Stomach (tissue), 9 donors: ENCODE measurements around the gene DGAT2. TPM values are rescaled to one million over a fixed set of nuclear protein-coding genes. Genes with fewer than 3 reads are reported as not detected.
"Not testable (repeated sequence)": the region's sequence is repeated elsewhere in the genome, so short reads cannot be mapped to it uniquely, and the experiment has no call there.

Source experiments
- DNase-seq, 2 donors: peaks; one replicate each; pipeline versions ENCODE4 v3.0.0 to v3.0.0-alpha.2; 2013 to 2019
- H3K27ac ChIP-seq, 5 donors: fragments of 200-600 bp in 4 of 5; sonication (generic) in 4 of 5; one replicate each; pipeline ENCODE4 v1.5.1; 2013 to 2019; ENCODE audit warnings: mild to moderate bottlenecking in 1 of 5, moderate library complexity in 1 of 5
- H3K27me3 ChIP-seq, 3 donors: fragments of 200-600 bp; sonication (generic); one replicate each; pipeline ENCODE4 v1.5.1; 2017 to 2019; ENCODE audit warnings: mixed run types in 1 of 3
- H3K36me3 ChIP-seq, 4 donors: fragments of 200-600 bp; sonication (generic); 1 replicate in 3 of 4; 2 replicates in 1 of 4; pipeline ENCODE4 v1.5.1; 2016 to 2019
- H3K4me1 ChIP-seq, 4 donors: fragments of 200-600 bp; sonication (generic); one replicate each; pipeline ENCODE4 v1.5.1; 2016 to 2019
- H3K4me3 ChIP-seq, 4 donors: fragments of 200-600 bp; sonication (generic) in 3 of 4; one replicate each; pipeline ENCODE4 v1.5.1; 2016 to 2019; ENCODE audit warnings: mild to moderate bottlenecking in 1 of 4
- H3K9me3 ChIP-seq, 4 donors: fragments of 200-600 bp; sonication (generic); one replicate each; pipeline ENCODE4 v1.5.1; 2016 to 2019
- EP300 ChIP-seq: sonication (generic); formaldehyde crosslinking; IDR thresholded peaks from one replicate; pipeline ENCODE4 v1.6.1; 2017; ENCODE audit warnings: antibody characterized with exemption
- POLR2A ChIP-seq, 4 donors: fragments of 450-650 bp; IDR thresholded peaks; one replicate each; pipeline ENCODE4 v1.6.1; 2016; ENCODE audit warnings: antibody characterized with exemption in 4 of 4, control low read depth in 2 of 4, mild to moderate bottlenecking in 1 of 4, moderate library complexity in 1 of 4
- POLR2AphosphoS5 ChIP-seq, 3 donors: sonication (generic); formaldehyde crosslinking; IDR thresholded peaks; one replicate each; pipeline ENCODE4 v1.6.1; 2016; ENCODE audit warnings: antibody characterized with exemption in 3 of 3
- WGBS, 5 donors: extraction: QIAGEN DNeasy Blood & Tissue Kit in 3 of 5; methylation state at CpG; one replicate each; pipeline versions ENCODE4 v1.1.5 to v1.1.7; 2013 to 2018; 5-methylcytosine and 5-hydroxymethylcytosine counted together
- intact Hi-C: fragments of 100-400 bp; cut with DNase I; formaldehyde crosslinking; loops from one replicate; pipeline ENCODE4 v1.15.1; 2023; ENCODE audit warnings: low total_unique reads
- polyA plus RNA-seq, 3 donors: library from polyadenylated mRNA; stranded (reverse); fragments of 200-250 nt; gene quantifications; one replicate each; pipeline ENCODE4 v1.2.3, GENCODE V29; 2013
- total RNA-seq, 5 donors: library from RNA; depleted of rRNA; stranded (reverse); fragments of >200 nt; gene quantifications; one replicate each; pipeline versions ENCODE4 v1.1.0 to v1.2.3, GENCODE V29; 2014 to 2016
- TF ChIP-seq, protein P1 (sequence below), 7 experiments: fragments of 450-650 bp in 4 of 7; fragments of 200-600 bp in 3 of 7; sonication (generic) in 3 of 7; IDR thresholded peaks; one replicate each; pipeline ENCODE4 v1.5.1; 2016 to 2019; ENCODE audit warnings: antibody characterized with exemption in 7 of 7, control low read depth in 2 of 7, mild to moderate bottlenecking in 1 of 7
- donor health status: healthy with polysubstance abuse.
- donor health status: Bipolar disorder and iron deficiency.
- donor health status: healthy.

Gene DGAT2
- total and polyA plus RNA-seq, 8 donors: 0.45 to 16.1 (median 3.7) TPM; not detected in 2

DNA sequence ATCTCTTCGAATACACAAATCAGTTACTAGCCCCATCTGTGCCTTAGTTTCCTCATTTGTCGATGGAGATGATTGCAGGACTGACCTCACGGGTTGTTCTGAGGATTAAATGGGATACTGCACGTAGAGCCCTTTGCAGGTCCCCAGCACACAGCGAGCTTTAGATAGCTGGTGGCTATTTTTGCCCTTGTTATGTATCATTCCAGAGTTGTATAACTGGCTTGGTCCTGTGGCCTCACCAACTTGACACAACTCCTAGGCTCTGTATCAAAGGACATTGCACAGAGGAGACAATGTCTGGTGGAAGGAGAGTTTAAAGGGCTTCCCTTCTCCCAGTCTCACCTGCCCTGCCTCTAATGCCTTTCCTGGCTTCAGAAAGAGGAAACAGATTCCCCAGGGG lies 22.8 kb upstream of the DGAT2 start:
- no peak overlapping the region for H3K4me3 ChIP-seq
- WGBS, 5 donors: 69 to 88% (median 86%) methylated on average over 5 of the region's 5 CpGs
- H3K27ac ChIP-seq: no peak overlapping the region
- no peaks in the 10 kb centered on the region for H3K4me1 ChIP-seq
- intact Hi-C loops: no loop called here
- H3K9me3 ChIP-seq: no peaks in the 10 kb centered on the region
- no peak for DNase-seq
- no peaks in the 10 kb centered on the region for H3K36me3 ChIP-seq
- TF ChIP-seq, protein P1, sequence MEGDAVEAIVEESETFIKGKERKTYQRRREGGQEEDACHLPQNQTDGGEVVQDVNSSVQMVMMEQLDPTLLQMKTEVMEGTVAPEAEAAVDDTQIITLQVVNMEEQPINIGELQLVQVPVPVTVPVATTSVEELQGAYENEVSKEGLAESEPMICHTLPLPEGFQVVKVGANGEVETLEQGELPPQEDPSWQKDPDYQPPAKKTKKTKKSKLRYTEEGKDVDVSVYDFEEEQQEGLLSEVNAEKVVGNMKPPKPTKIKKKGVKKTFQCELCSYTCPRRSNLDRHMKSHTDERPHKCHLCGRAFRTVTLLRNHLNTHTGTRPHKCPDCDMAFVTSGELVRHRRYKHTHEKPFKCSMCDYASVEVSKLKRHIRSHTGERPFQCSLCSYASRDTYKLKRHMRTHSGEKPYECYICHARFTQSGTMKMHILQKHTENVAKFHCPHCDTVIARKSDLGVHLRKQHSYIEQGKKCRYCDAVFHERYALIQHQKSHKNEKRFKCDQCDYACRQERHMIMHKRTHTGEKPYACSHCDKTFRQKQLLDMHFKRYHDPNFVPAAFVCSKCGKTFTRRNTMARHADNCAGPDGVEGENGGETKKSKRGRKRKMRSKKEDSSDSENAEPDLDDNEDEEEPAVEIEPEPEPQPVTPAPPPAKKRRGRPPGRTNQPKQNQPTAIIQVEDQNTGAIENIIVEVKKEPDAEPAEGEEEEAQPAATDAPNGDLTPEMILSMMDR (IDR thresholded peaks at IDR 0.05): no peak
- TF ChIP-seq POLR2AphosphoS5 (IDR thresholded peaks at IDR 0.05): no peak
- no peak for TF ChIP-seq POLR2A (IDR thresholded peaks at IDR 0.05)
- no peak for TF ChIP-seq EP300
- H3K27me3 ChIP-seq: no peaks in the 10 kb centered on the region

DNA sequence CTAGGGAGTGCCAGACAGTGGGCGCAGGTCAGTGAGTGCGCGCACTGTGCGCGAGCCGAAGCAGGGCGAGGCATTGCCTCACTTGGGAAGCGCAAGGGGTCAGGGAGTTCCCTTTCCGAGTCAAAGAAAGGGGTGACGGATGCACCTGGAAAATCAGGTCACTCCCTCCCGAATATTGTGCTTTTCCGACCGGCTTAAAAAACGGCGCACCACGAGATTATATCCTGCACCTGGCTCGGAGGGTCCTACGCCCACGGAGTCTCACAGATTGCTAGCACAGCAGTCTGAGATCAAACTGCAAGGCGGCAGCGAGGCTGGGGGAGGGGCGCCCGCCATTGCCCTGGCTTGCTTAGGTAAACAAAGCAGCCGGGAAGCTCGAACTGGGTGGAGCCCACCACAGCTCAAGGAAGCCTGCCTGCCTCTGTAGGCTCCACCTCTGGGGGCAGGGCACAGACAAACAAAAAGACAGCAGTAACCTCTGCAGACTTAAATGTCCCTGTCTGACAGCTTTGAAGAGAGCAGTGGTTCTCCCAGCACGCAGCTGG lies 19.8 kb upstream of the DGAT2 start:
- H3K4me1 ChIP-seq, H3K4me3 ChIP-seq, DNase-seq, intact Hi-C loops, H3K27ac ChIP-seq, H3K36me3 ChIP-seq, H3K9me3 ChIP-seq, H3K27me3 ChIP-seq: not testable (repeated sequence)
- 40 to 63% (median 45%) methylated on average over 12 to 20 of the region's 26 CpGs for WGBS, 5 donors

DNA sequence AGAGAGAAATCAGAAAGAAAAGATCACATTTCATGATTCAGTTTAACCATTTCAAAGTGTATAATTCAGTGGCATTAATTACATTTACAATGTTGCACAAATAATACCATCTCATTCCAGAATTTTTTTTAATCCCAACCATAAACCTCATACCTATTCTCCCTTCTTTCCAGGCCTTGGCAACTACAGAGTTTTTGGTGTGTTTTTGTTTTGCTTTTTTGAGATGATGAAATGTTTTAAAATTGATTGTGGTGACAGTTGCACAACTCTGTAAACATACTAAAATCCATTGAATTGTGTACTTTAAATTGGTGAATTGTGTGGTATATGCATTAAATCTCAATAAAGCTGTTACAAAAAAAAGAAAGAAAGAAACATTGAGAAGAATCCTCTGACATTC lies 13.6 kb upstream of the DGAT2 start:
- DNase-seq, H3K27me3 ChIP-seq, H3K9me3 ChIP-seq, H3K4me1 ChIP-seq, intact Hi-C loops, H3K4me3 ChIP-seq, H3K27ac ChIP-seq, H3K36me3 ChIP-seq: not testable (repeated sequence)

DNA sequence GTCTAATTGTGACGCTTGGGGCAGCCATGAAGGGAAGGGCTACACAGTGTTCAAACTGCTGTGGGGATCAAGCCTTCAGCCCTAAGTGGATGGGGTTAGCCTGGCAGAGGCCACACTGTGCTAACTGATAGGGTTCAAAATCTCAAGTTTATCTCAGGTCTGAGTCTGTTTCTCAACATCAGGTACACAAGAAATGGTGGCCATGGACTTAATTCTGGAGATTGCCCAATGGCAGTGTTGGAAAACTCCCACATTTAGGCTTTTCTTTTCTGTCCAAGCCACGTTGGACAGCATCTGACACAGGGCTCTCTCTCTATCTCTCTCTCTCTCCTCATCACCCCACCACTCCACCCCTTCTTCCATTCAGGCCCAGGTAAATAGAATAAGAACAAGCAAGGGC lies 10.9 kb upstream of the DGAT2 start:
- intact Hi-C loops: no loop called here
- no peak overlapping the region for H3K27ac ChIP-seq
- no peaks in the 10 kb centered on the region for H3K27me3 ChIP-seq
- WGBS, 5 donors: 67 to 87% (median 82%) methylated on average over 2 of the region's 2 CpGs
- no peak for TF ChIP-seq EP300
- TF ChIP-seq, protein P1 (IDR thresholded peaks at IDR 0.05): no peak
- TF ChIP-seq POLR2A (IDR thresholded peaks at IDR 0.05): no peak
- no peak for TF ChIP-seq POLR2AphosphoS5 (IDR thresholded peaks at IDR 0.05)
- no peaks in the 10 kb centered on the region for H3K36me3 ChIP-seq
- DNase-seq: no peak
- H3K4me3 ChIP-seq: no peak overlapping the region
- H3K9me3 ChIP-seq: no peaks in the 10 kb centered on the region
- no peaks in the 10 kb centered on the region for H3K4me1 ChIP-seq

DNA sequence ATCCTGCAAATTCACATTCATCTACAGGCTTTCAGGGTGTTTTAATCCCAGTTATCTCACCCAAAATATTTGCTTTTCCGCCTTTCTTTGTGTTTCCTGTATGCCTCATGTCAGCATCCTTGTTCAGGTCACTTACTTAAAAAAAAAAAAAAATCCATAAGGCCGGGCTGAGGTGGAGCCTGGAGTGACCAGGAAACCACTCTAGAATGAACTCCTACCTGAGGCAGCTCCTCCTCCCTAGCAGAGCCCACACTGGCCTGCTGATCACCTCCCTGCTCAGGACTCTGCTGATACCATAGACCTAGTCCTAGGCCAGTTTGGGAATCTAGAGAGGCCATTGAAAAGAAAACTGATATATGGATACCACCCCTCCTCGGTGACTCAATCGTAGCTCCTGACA lies 8.7 kb upstream of the DGAT2 start:
- peak in 1 of 2 donors; percentile 65 for DNase-seq
- 30 to 73% (median 42%) methylated on average over 4 of the region's 4 CpGs for WGBS, 5 donors
- intact Hi-C loops: no loop called here

More for the DNA sequence above, 8.7 kb upstream of the DGAT2 start:
- H3K27ac ChIP-seq: peak overlapping the region in 2 of 5 donors; percentile 7 to 42
- H3K27me3 ChIP-seq: no peaks in the 10 kb centered on the region
- no peaks in the 10 kb centered on the region for H3K36me3 ChIP-seq
- H3K4me1 ChIP-seq: no peaks in the 10 kb centered on the region
- no peak overlapping the region for H3K4me3 ChIP-seq
- TF ChIP-seq EP300 (no peak), POLR2AphosphoS5 (IDR thresholded peaks at IDR 0.05) (no peak), POLR2A (IDR thresholded peaks at IDR 0.05) (no peak)
- TF ChIP-seq, protein P1 (IDR thresholded peaks at IDR 0.05): no peak
- H3K9me3 ChIP-seq: no peaks in the 10 kb centered on the region
